RPMI8226 (cell line): ENCODE measurements around the gene CYSLTR2.
A peak's percentile ranks its signal among the peaks of the same experiment; 100 is the strongest.

Source experiments
- DNase-seq: peaks from one replicate; pipeline ENCODE4 v3.0.0-alpha.2; 2015

The CYSLTR2 gene

DNA sequence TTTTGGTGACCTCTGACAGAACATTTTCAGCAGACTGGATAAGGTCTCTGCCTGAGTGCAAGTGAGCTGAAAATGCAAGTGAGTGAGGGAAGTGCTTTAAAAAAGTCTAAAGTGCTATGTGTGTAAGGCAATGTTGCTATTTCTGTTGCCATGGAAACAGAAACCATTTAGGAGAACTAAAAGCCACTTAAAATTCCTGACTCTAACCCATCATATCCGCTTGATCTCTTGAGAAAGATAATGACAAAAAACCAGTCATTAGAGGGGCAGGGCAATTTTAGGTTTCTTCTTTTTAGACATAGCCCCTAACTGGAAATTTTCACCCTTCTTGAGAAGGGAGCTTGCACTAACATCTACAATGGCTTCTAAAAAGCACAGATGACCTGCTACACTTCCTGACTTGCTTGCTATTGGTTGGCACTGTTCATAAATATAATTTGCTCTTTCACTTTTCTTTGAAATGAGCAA, at the start of gene CYSLTR2:
CYSLTR2 (plus strand) TSS at position 458 of the 468 bp plus-strand sequence. CDS start 52,889 bp downstream, outside the sequence.
- DNase-seq, result peak; percentile 20

- DNase-seq, result no peak
Measured at GRCh38 chr13:48615049-48615448, 38.7 kb upstream of the CYSLTR2 start.

DNA sequence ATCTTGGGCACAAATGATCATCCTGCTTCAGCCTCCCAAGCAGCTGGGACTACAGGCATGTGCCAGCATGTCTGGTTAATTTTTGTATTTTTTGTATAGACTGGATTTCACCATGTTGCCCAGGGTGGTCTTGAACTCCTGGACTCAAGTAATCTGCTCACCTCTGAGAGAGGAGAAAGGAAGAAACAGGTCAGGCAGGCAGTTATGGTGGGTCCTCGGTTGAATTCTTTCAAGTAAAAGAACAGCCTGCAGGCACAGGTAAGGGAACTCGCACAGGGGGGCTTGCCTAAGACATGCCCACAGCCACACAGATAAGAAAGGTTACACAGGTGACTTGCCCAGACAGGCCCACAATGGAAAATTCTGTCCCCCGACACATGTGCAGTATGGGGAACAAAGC, 34.8 kb upstream of the CYSLTR2 start:
- no peak for DNase-seq

DNA sequence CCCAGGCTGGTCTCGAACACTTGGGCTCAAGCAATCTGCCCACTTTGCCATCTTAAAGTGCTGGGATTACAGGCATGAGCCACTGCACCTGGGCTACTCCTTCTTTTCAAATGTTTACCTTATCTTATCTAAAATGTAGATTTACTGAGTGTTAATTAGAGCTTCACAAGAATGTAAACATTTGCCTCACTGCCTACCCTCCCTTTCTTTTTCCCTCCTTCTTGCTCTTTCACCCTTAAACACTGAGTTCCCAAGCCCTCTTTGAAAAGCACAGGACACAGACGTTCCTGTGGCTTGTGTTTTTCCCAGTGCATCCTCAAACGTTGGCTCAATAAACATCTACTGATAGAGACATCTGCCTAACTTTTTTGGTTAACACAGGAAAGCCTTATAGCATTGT, 32.7 kb upstream of the CYSLTR2 start:
- DNase-seq, result no peak

DNA sequence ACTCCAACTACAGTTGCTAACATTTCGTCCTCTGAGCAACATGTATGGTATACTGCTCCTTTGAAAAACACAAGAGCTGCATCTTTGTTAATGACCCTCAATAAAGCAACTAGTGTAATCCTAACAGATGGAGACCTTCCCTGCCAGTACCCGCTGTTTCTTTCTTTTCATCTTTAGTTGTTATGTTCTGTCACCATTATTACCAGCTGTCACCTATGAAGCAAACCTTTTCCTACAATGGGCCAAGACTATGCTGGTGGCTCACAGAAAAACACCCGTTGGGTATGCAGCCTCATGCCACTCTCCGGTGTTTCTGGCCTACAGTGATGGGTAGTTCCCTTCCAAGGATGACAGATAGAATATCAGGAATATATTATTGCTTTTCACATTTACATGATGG, 29.7 kb upstream of the CYSLTR2 start:
- DNase-seq, result no peak

GRCh38 chr13:48624858-48625257, 28.9 kb upstream of the CYSLTR2 start:
- no peak for DNase-seq

- DNase-seq, result no peak
Measured at GRCh38 chr13:48625413-48626076, 28.2 kb upstream of the CYSLTR2 start.

DNA sequence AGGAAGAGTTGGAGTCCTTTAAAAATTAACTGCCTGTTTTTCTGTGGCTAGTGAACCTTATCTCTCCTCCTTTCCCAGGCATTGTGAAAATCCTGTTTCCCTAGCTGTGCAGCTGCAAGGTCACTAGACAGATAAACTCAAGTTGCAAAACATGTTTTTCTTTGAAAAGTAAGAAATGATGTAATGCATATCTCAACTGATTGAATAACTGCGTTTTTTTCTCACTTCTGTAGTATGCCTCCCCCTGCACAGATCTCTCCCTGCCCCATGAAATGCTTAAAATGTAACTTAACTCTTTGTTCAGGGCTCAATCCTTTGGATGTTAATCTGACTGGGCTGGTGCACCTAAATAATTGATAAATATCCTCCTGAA, 27.7 kb upstream of the CYSLTR2 start:
- no peak for DNase-seq

DNA sequence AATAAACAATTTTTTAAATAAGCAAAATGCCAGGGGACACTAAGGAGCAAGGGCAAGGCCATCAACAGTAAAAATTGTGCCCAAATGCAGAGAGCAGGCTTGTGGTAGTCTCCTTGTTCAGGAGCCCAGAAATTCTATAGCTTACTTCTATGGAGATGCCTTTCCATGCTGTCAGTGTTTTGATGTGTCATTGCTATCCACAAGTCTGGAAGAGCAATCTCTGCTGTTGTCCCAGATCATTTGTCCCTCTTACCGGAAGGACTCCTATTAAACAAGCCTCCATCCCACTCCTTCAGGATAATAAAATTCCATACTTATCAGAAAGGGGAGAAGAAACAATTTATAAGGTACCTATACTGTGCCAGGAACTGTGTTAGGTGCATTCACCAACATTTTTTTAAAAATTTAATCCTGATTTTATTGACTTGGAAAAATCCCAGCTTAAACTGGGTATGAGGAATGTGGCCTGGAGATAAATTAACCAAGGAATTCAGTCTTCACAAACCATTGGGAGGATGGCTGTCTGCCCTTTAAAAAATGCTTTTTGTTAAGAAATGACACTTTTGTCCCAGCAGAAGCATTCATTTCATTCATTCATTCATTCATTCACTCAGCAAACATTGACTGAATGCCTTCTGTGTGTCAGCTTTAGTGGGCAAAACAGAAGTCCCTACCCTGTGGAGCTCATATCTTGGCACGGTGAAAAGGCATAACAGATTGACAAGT, 26.8 kb upstream of the CYSLTR2 start:
- DNase-seq, result no peak

GRCh38 chr13:48629277-48629676, 24.5 kb upstream of the CYSLTR2 start:
- no peak for DNase-seq

GRCh38 chr13:48630291-48630690, 23.4 kb upstream of the CYSLTR2 start:
- no peak for DNase-seq

- DNase-seq, result no peak
Measured at GRCh38 chr13:48630773-48631172, 23.0 kb upstream of the CYSLTR2 start.

DNA sequence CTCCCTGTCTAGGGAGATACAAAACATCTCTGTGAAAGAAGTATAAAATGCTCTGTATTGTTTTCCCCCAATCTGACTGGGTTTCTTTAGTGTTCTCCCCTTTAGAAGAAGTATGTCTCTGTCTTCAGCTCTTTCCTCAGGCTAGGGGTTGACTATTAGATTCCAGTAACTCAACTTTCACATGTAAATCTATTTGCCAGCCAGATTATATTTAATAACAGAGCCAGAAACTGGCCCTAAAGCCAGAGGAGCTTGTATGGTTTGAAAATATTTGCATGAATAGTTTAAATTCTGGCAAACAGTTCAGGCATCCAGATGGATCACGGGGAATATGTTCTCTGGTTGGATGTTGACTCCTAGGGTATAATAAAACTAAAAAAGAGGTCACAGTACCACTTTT, 22.3 kb upstream of the CYSLTR2 start:
- DNase-seq, result no peak

DNA sequence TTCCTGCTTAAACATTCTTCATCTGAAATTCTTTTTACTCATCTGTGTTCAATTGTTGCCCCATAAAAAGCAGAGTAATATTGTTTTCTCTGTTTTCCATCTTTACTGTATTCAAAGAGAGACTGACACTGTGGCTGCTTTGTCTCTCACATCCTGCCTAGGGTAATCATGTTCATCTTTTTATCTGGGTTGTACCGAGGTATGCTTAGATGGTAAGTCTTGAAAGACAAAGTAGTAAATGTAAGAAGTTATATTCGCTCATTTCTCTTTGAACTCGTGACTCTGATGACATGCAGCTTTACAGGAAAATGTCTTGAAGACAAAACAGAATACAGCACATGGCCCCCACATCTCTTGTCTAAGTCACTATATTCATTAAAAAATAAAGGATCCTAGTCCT, 20.0 kb upstream of the CYSLTR2 start:
- no peak for DNase-seq

GRCh38 chr13:48634636-48635035, 19.1 kb upstream of the CYSLTR2 start:
- no peak for DNase-seq

DNA sequence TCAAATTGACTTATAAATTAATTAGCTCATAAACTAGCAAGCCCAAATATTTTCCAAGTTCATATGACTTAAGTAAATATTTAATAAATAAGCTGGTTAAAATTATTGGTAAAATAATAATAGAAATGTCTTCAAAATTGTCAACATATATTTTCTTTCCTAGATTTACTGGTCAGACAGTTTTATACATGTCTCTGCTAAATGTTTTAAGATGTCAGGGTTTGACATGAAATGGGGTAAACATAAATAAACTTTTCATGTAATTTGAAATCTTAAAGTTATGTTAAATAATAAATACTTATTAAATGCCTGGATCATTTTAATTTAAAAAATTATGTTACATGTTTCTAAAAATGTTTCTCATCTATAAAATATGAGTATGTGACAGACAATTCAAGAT, 18.3 kb upstream of the CYSLTR2 start:
- DNase-seq, result no peak

DNA sequence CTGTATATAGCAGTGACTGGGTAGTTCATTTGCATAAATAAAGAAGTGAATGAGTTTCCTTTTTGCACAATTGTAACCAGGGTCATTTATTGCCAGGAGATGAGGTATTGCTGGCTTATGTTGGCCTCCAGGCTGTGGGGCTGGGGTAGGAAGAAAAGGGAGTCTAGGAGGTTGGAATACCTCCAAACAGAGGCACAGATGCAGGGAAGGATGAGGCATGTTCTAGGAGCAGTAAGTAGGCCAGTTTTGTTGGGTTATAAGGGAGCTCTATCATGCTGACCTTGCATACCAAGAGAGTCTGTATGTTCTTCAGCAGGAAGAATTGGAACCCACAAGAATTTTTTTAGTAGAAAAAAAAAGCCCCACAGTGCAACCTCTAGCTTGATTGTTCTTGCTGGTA, 17.2 kb upstream of the CYSLTR2 start:
- DNase-seq, result no peak

- no peak for DNase-seq
Measured at GRCh38 chr13:48637601-48638000, 16.1 kb upstream of the CYSLTR2 start.

DNA sequence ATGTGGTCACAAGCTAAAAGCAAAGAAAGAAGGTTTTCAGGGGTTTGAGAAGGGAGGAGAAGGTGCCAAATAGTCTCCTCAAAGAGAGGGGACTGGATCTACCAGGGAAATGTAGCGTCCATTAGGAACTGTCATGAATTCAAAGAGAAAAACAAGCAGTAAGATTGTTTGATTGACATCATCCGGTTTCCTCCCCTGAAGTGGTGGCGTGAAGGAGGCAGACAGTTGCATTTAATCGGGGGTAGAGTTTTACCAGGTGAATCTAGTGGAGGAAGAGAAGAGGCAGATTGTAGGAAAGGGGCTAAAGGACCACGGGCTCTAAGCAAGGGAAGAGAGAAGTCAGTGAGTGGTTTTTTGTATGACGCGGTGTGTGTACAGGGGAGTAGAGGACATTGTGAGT, 13.0 kb upstream of the CYSLTR2 start:
- DNase-seq, result no peak

DNA sequence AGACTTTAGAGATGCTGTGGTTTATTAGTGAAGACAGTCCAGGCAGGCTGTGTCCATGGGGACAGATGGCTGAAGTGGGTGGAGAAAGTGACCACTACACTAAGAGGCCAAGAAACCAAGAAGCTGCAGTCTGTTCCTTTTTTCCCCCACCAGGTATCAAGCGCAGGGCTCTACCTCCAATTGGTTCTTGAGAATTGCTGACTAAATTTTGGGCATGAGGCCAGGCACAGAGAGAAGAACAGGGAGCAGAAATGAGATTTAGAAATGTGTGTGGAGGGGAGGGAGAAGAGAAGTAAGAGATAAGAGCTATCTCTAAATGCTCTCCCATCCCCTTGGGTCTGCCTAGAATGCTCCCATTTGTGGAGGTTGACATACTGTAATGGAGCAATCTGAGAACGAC, 12.3 kb upstream of the CYSLTR2 start:
- DNase-seq, result peak; percentile 10

- no peak for DNase-seq
Measured at GRCh38 chr13:48642061-48642460, 11.7 kb upstream of the CYSLTR2 start.

DNA sequence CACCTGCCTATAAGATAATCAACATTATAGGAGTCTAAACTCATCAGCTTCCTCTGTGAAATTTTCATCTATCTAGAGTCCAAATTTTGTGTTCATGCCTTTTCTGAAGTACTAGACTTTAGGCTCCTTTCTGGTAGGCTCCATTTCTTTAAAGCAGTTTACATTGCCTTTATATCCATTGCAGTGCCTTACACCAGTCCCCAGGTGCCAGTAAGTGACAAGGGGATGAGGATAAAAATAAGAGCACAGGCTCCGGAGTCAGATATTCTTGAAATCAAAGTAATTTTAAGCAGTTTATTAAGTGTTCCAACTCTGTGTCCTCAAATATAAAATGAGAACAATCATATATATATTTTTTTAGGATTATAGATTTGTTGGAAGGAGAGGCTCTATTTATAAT, 10.6 kb upstream of the CYSLTR2 start:
- DNase-seq, result no peak

DNA sequence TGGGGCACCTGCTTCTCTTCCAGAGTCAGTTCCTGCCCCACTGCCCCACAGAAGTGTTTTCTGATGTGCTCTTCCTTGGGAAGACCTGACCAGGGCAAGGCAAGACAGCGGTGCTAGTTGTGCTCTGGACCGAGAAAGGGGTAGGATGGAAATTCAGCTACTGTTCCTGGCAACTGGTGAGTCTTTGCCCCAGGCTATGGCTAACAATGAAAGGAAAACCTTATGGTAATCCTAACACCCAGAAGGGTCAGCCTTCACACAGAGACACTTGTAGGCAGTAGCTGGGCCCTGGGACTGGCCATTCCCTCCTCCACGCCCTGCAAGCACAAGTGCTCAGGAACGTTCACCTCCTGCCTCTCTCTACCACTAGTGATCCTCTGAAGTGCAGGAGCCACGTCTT, 9.6 kb upstream of the CYSLTR2 start:
- DNase-seq, result no peak

DNA sequence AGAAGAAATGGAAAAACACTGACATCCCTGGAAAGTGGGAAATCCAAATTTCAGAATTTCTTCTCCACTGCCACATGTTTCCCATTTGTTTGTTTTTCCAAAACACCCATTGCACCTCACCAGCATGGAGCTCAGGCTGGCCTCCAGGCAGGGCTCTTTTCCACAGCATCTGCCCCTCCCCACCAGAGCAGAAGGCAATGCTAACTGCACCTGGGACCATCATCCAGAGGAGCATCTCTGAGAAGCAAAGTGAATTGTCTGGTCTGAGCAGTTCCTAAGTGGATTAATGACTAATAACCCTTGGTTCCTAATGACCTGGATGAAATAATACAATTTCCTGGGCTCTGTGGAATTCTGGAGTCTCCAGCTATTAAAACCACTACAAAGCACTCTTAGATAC, 8.8 kb upstream of the CYSLTR2 start:
- no peak for DNase-seq

DNA sequence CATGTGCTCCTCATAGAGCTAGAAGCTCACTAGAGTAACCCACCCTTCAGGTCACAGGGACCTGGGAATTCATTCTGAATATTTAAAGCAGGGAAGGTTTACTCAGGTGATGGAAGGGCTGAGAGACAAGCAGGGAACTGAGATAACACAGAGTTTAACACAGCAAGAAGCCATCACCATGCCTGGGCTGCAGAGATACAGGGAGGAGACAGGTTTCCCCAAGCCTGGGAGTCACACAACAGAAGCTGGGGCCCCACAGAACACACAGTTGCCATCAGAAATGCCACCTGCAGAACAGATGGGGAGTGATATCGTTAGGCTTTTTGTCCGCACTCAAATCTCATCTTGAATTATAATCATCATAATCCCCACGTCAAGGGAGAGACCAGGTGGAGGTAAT, 7.9 kb upstream of the CYSLTR2 start:
- DNase-seq, result no peak
